WTC11 (cell line): ENCODE results near the gene SERPINA6.

Source experiments
- CREM ChIP-seq: sonication (generic); formaldehyde crosslinking; IDR thresholded peaks from 2 replicates; pipeline ENCODE4 v1.8.1; 2022; ENCODE audit warnings: mild to moderate bottlenecking, missing genetic modification reagents, moderate library complexity
- KAT7 ChIP-seq: sonication (generic); formaldehyde crosslinking; IDR thresholded peaks from 2 replicates; pipeline ENCODE4 v1.8.1; 2023; ENCODE audit warnings: missing genetic modification reagents, mild to moderate bottlenecking, borderline replicate concordance
- SOX15 ChIP-seq: fragments of 250-450 bp; sonication (Bioruptor Pico); IDR thresholded peaks from 2 replicates; pipeline ENCODE4 v1.9.0; 2021; ENCODE audit warnings: mild to moderate bottlenecking
- TCF7 ChIP-seq: sonication (generic); formaldehyde crosslinking; IDR thresholded peaks from 2 replicates; pipeline ENCODE4 v1.8.0; 2022; ENCODE audit warnings: mild to moderate bottlenecking, low read depth, missing genetic modification reagents, moderate library complexity
- TF ChIP-seq, protein P1 (sequence below): sonication (generic); formaldehyde crosslinking; IDR thresholded peaks from 2 replicates; pipeline ENCODE4 v1.8.1; 2022; ENCODE audit warnings: mild to moderate bottlenecking, missing genetic modification reagents, moderate library complexity, borderline replicate concordance
- TF ChIP-seq, protein P2 (sequence below): sonication (generic); formaldehyde crosslinking; IDR thresholded peaks from 2 replicates; pipeline ENCODE4 v1.8.0; 2022; ENCODE audit warnings: mild to moderate bottlenecking, missing genetic modification reagents

DNA sequence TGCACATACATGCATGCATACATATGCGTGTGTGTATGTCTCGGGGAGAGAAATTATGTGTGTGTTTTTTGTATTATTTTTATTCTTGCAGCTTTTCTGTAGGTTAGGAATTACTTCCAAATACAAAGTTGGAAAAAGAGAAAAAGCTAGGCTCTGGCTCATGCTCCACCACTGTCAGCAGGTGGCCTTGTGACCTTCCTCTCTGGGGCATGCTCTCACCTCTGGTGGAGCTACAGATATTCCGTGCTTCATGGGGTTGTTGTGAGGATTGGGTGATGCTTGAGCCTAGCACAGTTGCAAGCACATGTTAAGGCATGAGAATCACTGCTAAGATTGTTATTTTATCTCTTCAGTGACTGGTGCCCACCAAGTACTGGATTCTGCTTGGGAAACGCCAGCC is 6.7 kb upstream of the SERPINA6 start:
- TF ChIP-seq CREM (CRISPR knock-in tag) (no peak), SOX15 (CRISPR knock-in tag) (no peak), KAT7 (CRISPR knock-in tag) (no peak), TCF7 (CRISPR knock-in tag) (no peak)
- TF ChIP-seq, protein P1, sequence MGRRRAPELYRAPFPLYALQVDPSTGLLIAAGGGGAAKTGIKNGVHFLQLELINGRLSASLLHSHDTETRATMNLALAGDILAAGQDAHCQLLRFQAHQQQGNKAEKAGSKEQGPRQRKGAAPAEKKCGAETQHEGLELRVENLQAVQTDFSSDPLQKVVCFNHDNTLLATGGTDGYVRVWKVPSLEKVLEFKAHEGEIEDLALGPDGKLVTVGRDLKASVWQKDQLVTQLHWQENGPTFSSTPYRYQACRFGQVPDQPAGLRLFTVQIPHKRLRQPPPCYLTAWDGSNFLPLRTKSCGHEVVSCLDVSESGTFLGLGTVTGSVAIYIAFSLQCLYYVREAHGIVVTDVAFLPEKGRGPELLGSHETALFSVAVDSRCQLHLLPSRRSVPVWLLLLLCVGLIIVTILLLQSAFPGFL (CRISPR knock-in tag): no peak
- TF ChIP-seq, protein P2, sequence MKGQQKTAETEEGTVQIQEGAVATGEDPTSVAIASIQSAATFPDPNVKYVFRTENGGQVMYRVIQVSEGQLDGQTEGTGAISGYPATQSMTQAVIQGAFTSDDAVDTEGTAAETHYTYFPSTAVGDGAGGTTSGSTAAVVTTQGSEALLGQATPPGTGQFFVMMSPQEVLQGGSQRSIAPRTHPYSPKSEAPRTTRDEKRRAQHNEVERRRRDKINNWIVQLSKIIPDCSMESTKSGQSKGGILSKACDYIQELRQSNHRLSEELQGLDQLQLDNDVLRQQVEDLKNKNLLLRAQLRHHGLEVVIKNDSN: no peak
